ENCODE measurements around the gene PDZD2.
"Not testable (repeated sequence)": the region's sequence is repeated elsewhere in the genome, so short reads cannot be mapped to it uniquely, and the experiment has no call there.

DNA sequence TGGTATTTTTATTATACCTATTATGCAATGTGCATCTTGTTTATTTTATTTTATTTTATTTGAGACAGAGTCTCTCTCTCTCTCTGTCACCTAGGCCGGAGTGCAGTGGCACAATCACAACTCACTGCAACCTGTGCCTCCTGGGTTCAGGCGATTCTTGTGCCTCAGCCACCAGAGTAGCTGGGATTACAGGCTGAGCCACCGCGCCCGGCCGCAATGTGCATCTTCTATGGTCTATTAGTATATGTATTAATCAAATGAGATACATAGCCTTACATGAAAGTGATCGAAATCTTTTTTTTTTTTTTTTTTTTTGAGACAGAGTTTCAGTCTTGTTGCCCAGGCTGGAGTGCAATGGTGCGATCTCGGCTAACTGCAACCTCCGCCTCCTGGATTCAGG is 89.9 kb downstream of the PDZD2 start:
- not testable (repeated sequence) for TF ChIP-seq POLR2AphosphoS5 (IDR thresholded peaks at IDR 0.05; ENCODE audit: insufficient read depth, low read depth, low read length); POLR2A (IDR thresholded peaks at IDR 0.05; ENCODE audit: low read depth, low read length); EZH2 (IDR thresholded peaks at IDR 0.05; ENCODE audit: borderline replicate concordance, low read depth, low read length, severe bottlenecking); FOS (IDR thresholded peaks at IDR 0.05; ENCODE audit: borderline replicate concordance, insufficient read depth, low read length); GATA2 (IDR thresholded peaks at IDR 0.05; ENCODE audit: insufficient read depth, insufficient read length, low read depth, low read length); MYC (IDR thresholded peaks at IDR 0.05; ENCODE audit: low read depth, low read length); JUN (IDR thresholded peaks at IDR 0.05; ENCODE audit: borderline replicate concordance, insufficient read depth, insufficient read length, low read depth)
- TF ChIP-seq, protein P1, sequence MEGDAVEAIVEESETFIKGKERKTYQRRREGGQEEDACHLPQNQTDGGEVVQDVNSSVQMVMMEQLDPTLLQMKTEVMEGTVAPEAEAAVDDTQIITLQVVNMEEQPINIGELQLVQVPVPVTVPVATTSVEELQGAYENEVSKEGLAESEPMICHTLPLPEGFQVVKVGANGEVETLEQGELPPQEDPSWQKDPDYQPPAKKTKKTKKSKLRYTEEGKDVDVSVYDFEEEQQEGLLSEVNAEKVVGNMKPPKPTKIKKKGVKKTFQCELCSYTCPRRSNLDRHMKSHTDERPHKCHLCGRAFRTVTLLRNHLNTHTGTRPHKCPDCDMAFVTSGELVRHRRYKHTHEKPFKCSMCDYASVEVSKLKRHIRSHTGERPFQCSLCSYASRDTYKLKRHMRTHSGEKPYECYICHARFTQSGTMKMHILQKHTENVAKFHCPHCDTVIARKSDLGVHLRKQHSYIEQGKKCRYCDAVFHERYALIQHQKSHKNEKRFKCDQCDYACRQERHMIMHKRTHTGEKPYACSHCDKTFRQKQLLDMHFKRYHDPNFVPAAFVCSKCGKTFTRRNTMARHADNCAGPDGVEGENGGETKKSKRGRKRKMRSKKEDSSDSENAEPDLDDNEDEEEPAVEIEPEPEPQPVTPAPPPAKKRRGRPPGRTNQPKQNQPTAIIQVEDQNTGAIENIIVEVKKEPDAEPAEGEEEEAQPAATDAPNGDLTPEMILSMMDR (IDR thresholded peaks at IDR 0.05; ENCODE audit: extremely low read depth in 1 of 2, insufficient read depth in 1 of 2, low read depth in 1 of 2, low read length in 2 of 2): not testable (repeated sequence)
- TF ChIP-seq, protein P2, sequence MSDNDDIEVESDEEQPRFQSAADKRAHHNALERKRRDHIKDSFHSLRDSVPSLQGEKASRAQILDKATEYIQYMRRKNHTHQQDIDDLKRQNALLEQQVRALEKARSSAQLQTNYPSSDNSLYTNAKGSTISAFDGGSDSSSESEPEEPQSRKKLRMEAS (IDR thresholded peaks at IDR 0.05; ENCODE audit: insufficient read depth, insufficient read length): not testable (repeated sequence)

Data from endothelial cell of umbilical vein (primary cell).